Measurements from ENCODE around the gene GEN1. TPM values are rescaled to one million over a fixed set of nuclear protein-coding genes. Genes with fewer than 3 reads are reported as not detected.

Gene GEN1
- total RNA-seq, 6 donors from 2014 or later, result 4.9 to 8.2 (median 7.3) TPM

GRCh38 chr2:17752892-17753802, 791 bp upstream of the GEN1 start:
- no peaks in the 10 kb centered on the region for H3K36me3 ChIP-seq
- H3K4me1 ChIP-seq, result peaks cover 13 to 31% (median 20%) of the 10 kb centered on the region in 4 donors
- peak overlapping the region; percentile 95 to 98 (median 98) for H3K27ac ChIP-seq
- ATAC-seq (ENCODE audit: low FRiP score in 2 of 2), result peak; percentile 81 to 89
- H3K9me3 ChIP-seq, result no peaks in the 10 kb centered on the region
- peak; percentile 65 to 91 for DNase-seq
- TF ChIP-seq POLR2AphosphoS5 (IDR thresholded peaks at IDR 0.05) (peak in 1 of 2 donors; percentile 53), POLR2A (IDR thresholded peaks at IDR 0.05) (peak in 2 of 4 donors; percentile 44 to 70), CTCF (IDR thresholded peaks at IDR 0.05) (no peak)
- peak overlapping the region; percentile 52 to 90 (median 80) for H3K4me3 ChIP-seq
- WGBS, 2 donors, result 3 to 4% methylated on average over 28 to 36 of the region's 70 CpGs
- no peaks in the 10 kb centered on the region for H3K27me3 ChIP-seq

GRCh38 chr2:17754773-17755425, 961 bp downstream of the GEN1 start:
- Histone ChIP-seq H3K36me3 (no peaks in the 10 kb centered on the region), H3K4me1 (peaks cover 13 to 31% (median 20%) of the 10 kb centered on the region in 4 donors), H3K27me3 (no peaks in the 10 kb centered on the region), H3K4me3 (peak overlapping the region in 3 of 4 donors; percentile 77 to 90 (median 84)), H3K9me3 (no peaks in the 10 kb centered on the region), H3K27ac (peak overlapping the region in 2 of 4 donors; percentile 95 to 98)
- ATAC-seq (ENCODE audit: low FRiP score in 2 of 2), result no peak
- no peak for DNase-seq
- TF ChIP-seq EP300 (IDR thresholded peaks at IDR 0.05) (no peak), POLR2AphosphoS5 (IDR thresholded peaks at IDR 0.05) (no peak), POLR2A (IDR thresholded peaks at IDR 0.05) (no peak), CTCF (IDR thresholded peaks at IDR 0.05) (no peak)
- WGBS, 2 donors, result 17 to 22% methylated on average over 8 of the region's 8 CpGs

GRCh38 chr2:17756668-17757067, 2.7 kb downstream of the GEN1 start:
- Histone ChIP-seq H3K36me3 (no peaks in the 10 kb centered on the region), H3K4me1 (peaks cover 13 to 28% (median 17%) of the 10 kb centered on the region in 4 donors), H3K9me3 (no peaks in the 10 kb centered on the region), H3K4me3 (no peak overlapping the region), H3K27ac (no peak overlapping the region), H3K27me3 (no peaks in the 10 kb centered on the region)
- no peak for TF ChIP-seq POLR2AphosphoS5 (IDR thresholded peaks at IDR 0.05)
- TF ChIP-seq CTCF (IDR thresholded peaks at IDR 0.05), result no peak
- no peak for TF ChIP-seq POLR2A (IDR thresholded peaks at IDR 0.05)
- TF ChIP-seq EP300 (IDR thresholded peaks at IDR 0.05), result no peak
- WGBS, 2 donors, result 94 to 97% methylated on average over 6 of the region's 6 CpGs
- no peak for ATAC-seq (ENCODE audit: low FRiP score in 2 of 2)
- no peak for DNase-seq

- Histone ChIP-seq H3K36me3 (no peaks in the 10 kb centered on the region), H3K4me3 (no peak overlapping the region), H3K4me1 (peaks cover 12 to 22% (median 13%) of the 10 kb centered on the region in 4 donors), H3K9me3 (no peaks in the 10 kb centered on the region), H3K27ac (no peak overlapping the region), H3K27me3 (no peaks in the 10 kb centered on the region)
- ATAC-seq (ENCODE audit: low FRiP score in 2 of 2), result no peak
- no peak for DNase-seq
- 66 to 71% methylated on average over 2 of the region's 2 CpGs for WGBS, 2 donors
- TF ChIP-seq EP300 (IDR thresholded peaks at IDR 0.05) (no peak), POLR2AphosphoS5 (IDR thresholded peaks at IDR 0.05) (no peak)
Observed at GRCh38 chr2:17757321-17757720, 3.4 kb downstream of the GEN1 start.

- Histone ChIP-seq H3K27ac (no peak overlapping the region), H3K4me3 (no peak overlapping the region), H3K27me3 (no peaks in the 10 kb centered on the region), H3K9me3 (no peaks in the 10 kb centered on the region), H3K4me1 (peaks cover 6 to 14% (median 8%) of the 10 kb centered on the region in 4 donors), H3K36me3 (no peaks in the 10 kb centered on the region)
- TF ChIP-seq EP300 (IDR thresholded peaks at IDR 0.05) (no peak), CTCF (IDR thresholded peaks at IDR 0.05) (no peak), POLR2AphosphoS5 (IDR thresholded peaks at IDR 0.05) (no peak), POLR2A (IDR thresholded peaks at IDR 0.05) (no peak)
- ATAC-seq (ENCODE audit: low FRiP score in 2 of 2), result no peak
- no peak for DNase-seq
- 70 to 81% methylated on average over 3 of the region's 3 CpGs for WGBS, 2 donors
Observed at GRCh38 chr2:17758118-17758517, 4.2 kb downstream of the GEN1 start.

Data from upper lobe of left lung (tissue), 6 donors.